NOMO-1 (cell line): ENCODE data around the gene PKNOX2.

ENCODE experiments used
- DNase-seq, 2 experiments: peaks; one replicate each; lab custom pipeline; 2025; ENCODE audit not compliant: unreplicated experiment in 2 of 2; lab: John Stamatoyannopoulos, UW

Gene PKNOX2

DNA sequence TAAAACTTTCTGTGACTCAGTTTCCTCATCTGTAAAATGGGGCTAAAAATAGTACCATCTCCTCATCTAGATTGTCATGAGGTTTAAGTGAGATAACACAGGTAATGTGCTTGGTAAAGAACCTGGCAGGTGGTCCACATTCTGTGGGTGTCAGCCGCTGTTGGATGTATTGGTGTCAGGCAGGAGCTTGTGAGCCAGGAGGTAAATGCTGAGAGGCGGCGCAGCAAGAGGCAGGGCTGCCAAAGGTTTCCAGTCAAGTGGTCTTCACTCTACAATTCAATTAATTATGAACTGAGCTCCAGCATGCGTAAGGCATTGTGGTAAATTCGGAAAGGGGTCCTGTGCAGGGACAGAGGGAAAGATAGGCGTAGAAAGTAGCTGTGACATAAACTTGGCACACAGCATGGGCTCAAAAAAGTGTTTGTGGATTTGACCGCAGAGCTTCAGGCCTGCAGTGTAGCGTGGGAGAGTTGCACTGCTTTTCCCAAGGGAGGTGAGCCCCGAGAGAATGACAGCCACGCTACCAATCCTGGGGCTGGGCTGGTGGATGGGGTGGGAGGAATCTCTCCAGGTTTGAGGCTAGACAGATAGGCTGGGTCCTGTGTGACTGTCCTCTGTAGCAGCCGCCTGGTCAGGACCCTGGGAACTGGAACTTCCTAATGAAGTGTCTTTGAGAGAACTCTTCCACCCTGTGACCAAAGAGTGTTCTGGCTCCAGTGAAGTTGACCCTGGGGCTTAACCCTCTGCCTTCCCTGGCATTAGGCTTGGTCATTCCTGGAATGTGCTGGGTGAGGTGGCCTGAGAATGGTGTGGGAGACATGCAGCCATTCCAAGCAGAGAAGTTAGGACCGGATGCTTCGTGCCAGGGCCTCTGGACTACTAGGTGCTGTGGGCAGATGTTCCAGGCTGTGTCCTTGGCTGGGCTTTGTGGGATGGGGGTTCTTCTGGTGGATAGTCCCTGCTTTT, 209.2 kb downstream of the PKNOX2 start:
- DNase-seq: no peak

DNA sequence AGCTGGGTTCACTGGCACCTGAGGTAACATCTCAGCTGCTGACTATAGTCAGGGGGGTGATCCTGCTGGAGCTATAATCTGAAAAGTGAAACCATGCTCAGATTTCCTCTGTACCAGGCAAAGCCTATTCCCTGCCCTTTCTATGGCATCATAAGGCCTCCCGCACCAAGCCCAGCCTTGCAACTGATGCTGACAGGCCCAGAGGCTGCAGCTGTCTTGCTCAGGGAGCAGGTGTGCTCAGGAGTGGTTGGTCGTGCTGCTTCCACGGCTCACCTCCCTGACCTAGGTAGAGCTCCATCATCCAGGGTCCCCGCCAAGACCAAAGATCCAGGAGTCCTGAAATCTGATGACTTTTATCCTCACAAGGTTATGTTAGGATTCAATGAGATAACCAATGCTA, 209.8 kb downstream of the PKNOX2 start:
- DNase-seq: no peak

DNA sequence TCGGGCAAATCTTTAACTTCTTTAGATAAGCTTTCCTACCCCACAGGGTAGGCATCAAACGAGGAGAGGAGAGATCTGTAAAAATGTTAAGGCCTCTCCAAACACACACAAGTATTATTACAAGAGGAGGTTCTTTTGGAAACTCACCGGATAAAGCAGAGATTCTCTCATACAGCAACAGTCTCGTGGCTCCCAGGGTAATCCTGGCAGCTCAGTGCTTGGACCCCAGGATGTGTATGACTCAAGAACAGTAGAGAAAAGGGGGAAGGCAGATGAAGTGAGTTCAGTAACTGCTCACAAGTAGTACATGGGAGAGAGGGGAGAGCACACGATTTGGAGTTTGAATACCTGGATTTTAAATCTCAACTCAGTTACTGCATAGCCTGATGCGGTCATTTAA, 210.6 kb downstream of the PKNOX2 start:
- no peak for DNase-seq

DNA sequence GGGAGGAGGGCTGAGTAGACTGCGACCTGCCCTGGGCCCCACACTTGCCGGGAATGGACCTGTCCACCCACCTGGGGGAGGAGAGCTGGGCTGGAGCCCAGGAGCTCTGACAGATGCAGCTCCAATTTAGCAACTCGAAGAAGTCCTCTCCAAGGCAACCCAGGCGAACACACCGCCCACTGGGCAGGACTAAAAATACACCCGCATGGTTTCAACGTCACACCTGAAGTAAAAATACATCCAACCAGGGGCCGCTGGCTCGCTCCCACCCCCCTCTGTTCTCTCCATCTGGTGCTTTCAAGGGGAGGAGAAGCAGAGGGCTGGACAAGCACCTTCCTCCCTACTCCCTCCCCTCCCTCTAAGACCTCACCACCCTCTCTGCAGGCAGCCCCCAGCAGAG, 211.6 kb downstream of the PKNOX2 start:
- DNase-seq: no peak

DNA sequence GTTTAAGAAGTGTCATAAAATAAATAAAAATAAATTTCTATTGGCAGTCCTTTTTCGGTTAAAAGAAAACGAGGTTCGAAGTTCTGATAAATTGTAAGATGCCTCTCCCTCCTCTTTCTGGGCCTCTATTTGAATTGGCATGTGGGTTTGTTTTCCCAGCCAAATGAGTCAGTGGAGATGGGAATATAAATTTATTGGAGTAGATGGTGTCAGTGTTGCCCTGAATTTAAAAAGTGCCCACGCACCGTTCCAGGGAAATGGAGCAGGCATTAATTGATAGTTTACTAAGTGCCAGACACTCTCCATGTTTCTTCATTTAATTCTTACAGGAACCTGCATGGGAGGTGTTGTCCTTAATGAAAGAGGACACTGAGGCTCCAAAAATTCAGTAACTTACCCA, 212.3 kb downstream of the PKNOX2 start:
- DNase-seq: no peak

DNA sequence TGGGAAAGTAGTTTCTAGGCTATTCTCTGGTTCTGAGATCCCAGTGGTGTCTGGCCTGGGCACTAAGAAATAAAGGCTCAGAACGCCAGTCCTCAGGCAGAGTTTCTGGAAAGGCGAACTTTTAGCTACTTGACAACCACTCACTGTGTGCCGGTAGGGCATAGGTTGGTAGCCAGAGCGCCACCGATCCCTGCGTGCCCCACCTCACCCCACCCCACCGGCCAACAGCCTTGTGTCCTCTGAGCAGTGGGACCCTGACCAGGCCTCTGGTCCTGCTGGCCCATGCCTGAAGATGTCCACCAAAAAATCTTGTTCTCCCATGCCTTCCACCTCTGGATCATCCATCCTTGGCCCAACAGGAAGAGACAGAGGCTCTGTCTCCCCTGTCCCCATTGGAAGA, 213.5 kb downstream of the PKNOX2 start:
- DNase-seq: no peak

DNA sequence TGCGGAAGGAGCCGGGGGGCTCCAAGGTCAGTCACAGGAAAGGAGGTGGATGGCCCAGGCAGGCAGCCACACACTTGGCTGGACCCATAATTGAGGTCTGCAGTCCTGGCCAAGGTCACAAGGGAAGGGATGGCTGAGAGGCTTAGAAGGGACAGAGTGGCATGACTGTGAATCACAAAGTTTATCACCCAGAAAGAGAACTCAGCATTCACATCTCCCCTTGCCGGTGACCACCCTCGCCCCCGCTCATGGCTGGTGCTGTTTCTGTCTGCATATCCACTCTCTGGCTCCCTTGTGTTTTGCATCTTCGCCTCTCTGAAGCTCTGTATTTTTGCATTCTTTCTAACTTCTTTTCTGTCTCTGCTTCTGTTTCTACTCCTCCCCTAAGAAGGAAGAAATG, 214.0 kb downstream of the PKNOX2 start:
- no peak for DNase-seq

DNA sequence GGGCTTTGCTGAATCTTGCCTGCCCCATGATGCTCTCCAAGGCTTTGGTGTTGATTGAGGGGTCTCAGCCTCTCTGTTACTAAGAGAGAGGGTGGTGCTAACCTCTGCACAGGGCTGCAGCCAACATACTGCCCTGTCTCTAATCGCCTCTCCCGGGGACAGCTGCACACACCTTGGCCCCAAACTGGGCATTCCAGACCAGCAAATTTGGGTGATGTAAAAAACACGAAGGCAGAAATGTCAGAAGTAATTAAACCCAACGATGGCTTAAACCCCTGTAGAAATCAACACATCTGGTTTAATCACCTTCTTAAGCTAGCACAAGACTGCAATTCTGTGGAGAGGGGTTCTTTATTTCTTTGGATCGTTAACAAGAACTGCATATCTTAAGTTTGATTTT, 215.0 kb downstream of the PKNOX2 start:
- no peak for DNase-seq

DNA sequence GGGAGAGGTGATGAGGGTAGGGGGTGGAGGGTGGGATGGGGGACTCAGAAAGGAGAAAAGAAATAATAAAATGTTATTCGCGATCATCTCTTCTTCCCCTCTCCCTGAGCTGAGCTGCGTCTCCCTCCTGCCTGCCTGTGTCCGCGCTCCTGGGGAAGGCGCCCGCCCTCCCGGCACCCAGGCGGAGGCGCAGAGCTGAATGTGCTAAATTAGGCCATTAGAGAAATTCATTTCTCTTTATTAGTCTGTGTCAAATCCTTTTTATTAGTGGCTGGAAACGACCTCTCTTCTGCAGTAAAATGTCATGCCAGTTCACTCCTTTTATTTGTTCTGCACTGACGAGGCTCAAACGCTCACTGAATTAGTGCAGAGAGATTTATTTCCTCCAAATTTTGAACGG, 215.4 kb downstream of the PKNOX2 start:
- no peak for DNase-seq

DNA sequence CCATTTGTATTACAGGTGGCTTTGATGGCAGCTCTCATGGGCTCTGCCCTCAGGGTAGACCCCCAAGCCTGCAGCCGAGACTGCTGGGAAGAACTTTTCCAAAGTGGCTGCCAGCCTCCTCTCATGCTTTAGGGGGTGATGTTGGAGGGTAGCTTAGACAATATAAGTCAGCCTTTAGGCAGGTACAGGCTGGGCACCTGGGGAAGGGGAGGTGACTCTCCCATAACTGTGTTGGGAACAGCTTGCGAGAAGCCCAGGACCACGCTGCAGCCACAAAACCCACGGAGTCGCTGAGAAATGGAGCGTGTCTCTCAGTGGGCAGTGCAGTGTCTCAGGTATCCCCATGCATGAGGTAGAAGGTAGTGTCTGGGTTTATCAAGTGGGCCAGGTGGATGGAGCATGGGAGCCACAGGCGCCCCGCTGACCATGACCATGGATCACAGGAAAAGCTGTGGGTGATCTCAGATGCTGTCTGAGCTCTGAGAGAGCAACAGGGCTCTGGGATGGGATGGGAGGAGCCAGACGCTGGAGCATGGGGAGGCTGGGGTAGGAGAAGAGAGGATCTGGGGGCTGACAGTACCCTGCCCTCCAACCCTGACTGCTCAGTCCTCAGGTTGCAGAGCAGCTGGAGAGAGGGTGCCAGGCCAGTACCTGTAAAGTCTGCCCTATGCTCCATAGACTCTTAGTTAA, 216.3 kb downstream of the PKNOX2 start:
- no peak for DNase-seq

DNA sequence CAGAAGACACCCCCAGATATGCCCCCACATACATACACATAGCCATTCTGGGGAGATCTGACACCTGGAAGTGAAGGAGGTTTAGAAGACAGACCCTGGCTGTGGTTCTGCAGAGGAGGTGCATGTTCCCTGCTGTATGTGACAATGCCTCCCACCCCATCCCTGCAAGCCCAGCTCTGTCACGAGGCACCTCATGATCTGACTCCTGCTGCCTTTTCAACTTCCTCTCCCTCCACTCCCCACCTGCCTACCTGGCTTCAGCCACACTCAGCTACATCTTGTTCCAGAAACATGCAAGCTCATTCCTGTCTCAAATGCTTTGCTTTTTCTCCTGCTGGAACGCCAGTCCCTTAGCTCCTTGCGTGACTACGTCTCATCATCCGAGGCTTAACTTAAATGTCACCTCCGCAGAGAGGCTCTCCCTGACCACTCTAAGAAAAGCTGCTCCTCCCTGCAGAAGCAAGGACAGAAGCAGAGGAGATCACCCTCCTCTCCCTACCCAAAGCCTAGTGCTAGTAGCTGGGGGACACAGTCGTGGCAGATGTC, 217.0 kb downstream of the PKNOX2 start:
- no peak for DNase-seq

DNA sequence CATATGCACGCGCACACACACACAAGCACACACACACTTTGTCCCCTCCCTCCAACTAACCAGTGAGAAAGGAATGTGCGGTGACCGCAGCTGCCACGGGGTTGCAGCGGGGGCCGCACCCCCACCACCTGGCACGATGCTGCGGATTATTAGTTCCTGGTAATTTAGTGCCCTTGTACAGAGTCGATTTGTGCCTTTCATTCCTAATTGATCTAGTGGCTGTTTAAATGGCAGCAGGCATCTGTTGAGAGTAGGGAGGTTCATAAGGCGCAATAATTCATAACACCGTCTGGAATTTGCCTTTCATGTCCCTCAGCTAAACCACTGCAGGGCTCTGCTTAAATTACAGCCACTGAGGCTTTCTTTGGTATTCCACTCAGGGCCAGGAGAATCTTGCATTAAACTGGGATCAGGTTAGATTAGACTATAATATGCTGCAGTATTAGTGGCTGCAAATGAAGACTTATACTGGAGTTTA, 217.8 kb downstream of the PKNOX2 start:
- no peak for DNase-seq

DNA sequence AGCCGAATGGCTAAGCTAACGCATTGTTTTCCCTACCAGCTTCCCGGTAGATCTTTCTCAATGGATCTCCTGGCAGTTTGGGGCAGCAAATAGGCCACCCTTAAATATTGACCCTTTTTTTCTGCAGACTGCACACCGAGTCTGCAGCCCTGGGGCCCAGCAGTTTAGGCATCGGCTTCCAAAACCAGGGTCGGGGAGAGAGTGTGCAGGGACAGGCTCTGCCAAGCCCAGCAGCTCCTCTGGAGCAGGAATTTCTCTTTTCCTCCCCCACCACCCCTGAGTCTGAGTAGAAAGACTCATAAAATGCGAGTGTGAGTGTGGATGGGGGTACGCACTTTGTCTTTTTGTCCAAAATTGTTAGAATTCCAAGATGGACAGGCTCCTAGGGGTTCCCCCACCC, 218.3 kb downstream of the PKNOX2 start:
- no peak for DNase-seq

DNA sequence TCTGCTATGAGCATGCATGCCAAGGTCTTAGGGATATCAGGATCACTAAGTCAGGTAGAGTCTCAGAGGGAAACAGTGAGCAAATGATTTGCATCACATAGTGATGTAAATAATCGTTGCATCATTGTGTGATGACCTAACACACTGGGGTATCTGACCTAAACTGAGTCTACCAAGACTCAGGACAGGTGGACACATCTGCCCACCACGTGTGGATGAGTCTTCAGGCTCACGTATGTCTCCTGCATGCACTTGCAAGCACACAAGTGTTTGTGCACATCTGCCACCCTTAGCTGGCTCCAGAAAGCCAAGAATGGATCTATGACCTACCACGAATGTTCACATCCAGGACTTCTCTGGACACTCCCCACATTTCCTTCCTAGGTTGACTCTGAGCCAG, 220.3 kb downstream of the PKNOX2 start:
- DNase-seq: no peak

DNA sequence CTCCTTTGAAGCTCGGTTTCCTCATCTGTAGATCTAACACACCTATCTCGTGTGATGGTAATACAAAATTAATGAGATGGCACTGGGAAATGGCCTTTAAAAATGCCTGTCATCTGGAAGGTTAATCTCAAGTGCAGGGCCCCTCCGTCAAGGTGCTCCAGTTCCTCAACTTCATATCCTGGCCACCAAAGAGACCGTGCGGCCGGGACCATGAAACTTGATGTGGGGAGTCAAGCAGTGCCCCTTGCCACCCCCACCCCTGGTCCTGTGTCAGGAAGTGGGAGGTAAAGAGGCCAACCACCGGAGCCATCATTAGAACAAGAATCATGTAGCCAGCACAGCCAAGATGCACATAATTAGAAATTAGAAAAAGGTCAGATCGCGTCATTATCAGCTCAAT, 223.3 kb downstream of the PKNOX2 start:
- no peak for DNase-seq

DNA sequence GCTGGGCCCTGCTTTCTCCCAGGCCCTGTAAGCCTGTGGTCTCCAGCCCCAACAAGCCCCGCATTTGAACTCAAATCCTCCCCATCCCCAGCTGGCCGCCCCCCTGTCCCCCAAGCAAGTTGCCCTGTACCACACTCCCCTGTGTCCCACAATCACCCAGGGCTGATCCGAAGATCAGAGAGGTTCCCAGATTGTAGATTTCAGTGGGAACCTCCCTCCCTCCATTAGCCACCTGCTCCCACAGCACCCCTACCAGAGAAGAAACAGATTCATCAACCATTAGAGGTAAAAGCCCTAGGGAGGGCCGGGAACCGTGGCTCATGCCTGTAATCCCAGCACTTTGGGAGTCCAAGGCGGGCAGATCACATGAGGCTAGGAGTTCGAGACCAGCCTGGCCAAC, 224.1 kb downstream of the PKNOX2 start:
- no peak for DNase-seq

DNA sequence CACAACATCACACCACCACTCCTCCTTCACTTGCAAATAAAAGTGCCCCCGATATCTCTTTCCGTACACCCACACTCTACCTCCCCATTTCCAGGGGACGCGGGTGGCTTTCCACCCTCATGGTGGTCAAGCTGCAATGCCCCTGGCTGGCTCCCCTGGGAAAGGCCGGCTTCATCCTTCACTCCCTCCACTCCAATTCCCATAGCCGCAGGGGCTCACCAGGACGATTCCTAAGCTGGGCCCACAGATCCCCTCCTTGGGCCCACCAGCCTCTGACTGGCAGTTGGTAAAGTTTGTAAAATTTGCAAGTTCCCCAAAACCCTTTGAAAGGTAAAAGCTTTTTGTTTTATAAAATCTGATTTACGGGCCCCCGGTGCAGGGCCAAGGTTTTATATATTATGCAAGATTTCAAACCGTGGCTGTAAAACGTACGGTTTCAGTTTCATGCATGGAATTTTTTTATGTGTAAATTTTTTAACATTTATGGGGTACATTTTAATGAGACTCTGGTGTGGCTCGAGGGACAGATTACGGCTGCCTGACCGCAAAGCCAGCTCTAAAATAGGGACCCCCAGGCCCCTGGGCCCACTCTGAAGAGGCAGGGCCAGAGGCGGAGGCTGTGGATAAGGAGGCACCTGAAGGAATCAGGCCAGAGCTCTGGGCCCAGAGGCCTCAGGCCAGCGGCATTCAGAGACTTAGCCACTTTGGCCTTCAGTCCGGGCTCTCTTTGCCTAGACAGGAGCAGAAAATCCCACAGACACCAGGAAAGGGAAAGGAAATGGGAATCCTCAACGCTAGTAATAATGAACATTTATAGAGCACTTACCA, 225.0 kb downstream of the PKNOX2 start:
- peak in 1 of 2 experiments; percentile 7 for DNase-seq

DNA sequence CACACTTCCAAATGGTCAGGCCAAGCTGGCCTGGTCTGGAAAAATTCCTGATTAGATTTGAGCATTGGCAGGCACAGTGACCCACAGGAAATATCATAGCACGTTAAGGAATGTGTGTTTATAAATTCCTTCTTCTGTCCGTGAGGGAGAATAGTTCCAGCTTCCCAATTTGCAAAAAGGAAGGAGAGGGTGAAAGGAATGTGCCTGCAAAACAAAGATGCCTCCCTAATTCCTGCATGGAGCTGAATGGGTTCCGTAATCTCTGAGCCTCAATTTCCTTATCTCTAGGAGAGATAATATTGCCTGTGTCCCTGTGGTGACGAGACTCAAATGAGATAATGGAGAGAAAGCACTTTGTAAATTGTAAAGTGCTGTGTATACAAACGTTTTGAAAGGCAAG, 226.4 kb downstream of the PKNOX2 start:
- DNase-seq: no peak

DNA sequence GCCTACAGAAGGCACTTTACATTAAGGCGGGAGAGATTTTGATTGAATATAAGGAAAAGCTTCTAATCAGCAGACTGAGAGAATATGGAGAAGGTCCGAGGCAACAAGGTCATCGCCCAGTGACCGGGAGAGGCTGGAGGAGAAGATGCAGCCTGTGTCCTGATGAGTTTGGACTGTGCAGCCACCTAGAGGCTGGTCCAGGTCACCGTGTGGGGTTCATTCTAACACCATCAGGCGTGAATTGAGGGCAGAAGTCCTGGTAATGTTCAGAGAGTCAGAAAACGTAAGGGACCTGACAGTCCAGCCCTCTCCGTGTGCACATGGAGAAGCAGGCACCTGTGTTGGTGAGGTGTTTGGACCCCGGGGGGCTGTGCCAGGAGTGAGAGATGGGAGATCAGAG, 228.8 kb downstream of the PKNOX2 start:
- DNase-seq: no peak

DNA sequence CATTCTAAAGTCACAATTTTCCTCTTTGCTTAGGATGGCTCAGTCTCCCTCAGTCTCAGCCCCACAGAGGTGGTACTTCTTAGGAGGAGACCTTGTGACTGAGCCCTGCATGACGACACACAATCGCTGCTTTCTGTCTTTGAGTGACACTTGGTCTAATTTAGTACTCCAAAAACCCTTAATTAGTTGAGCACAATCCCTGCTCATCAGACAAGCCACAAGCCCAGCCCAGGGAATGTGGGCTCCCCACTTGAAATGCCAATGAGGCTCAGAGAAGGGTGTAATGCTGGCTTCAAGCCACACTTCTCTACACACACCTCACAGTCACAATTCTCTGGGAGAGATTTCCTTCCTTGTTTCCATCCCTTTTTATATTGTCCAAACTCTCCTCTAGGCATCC, 229.7 kb downstream of the PKNOX2 start:
- DNase-seq: no peak

DNA sequence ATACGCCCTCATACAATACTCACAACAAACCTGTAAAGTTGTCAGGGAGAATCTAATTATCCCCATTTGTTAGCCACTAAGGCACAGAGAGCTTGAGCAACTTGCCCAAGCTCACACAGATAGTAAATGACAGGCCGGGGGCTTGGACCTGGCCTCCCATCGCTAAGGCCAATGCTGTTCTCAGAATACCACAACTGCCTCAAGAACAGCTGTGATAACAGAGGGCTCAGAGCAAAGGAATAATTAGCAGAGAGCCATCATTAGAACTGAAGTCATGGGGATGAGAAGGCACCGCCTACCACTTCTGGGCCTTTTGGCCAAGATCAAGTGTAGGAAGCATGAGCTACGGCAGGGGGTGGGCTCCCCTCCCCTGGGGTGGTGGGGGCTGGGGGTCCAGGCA, 232.9 kb downstream of the PKNOX2 start:
- no peak for DNase-seq
